IMR-90 (cell line): ENCODE results near the gene MAP4K1. TPM values are rescaled to one million over a fixed set of nuclear protein-coding genes. Genes with fewer than 3 reads are reported as not detected.
A peak's percentile ranks its signal among the peaks of the same experiment; 100 is the strongest.

Experiments used
- ATAC-seq: fragments of 200-7000 bp; cut with Tn5 transposase; 2 replicates; pipeline ENCODE4 v1.9.1; 2020; ENCODE audit warnings: low read depth, mild to moderate bottlenecking, moderate library complexity
- BruUV-seq: library from RNA; stranded (reverse); fragments of 400-500 nt; replicated peaks from 2 replicates; lab custom pipeline; 2021; lab: Mats Ljungman, UMichigan
- CTCF ChIA-PET: fragments of 300-600 bp; formaldehyde crosslinking; extraction: SDS; loops from one replicate; lab custom pipeline; 2021; ENCODE audit warnings: antibody characterized with exemption; lab: Yijun Ruan, JAX
- POLR2A ChIA-PET: fragments of 300-600 bp; sonication (Branson Sonifier 250); formaldehyde crosslinking; loops from one replicate; lab custom pipeline; 2022; ENCODE audit warnings: antibody characterized with exemption; ENCODE audit not compliant: unreplicated experiment; lab: Charles Lee
- DNase-seq: peaks from one replicate; pipeline ENCODE4 v3.0.0; 2013
- H2AFZ ChIP-seq: replicated peaks from 2 replicates; pipeline ENCODE3; 2013; ENCODE audit warnings: low read length, mild to moderate bottlenecking; ENCODE audit not compliant: poor library complexity
- H2AK5ac ChIP-seq: 2 replicates; pipeline ENCODE4 v1.6.1; 2013; ENCODE audit warnings: low read depth, low read length, inconsistent platforms
- H2AK9ac ChIP-seq: replicated peaks from 2 replicates; pipeline ENCODE3; 2013; ENCODE audit warnings: mild to moderate bottlenecking, low read depth, low read length, moderate library complexity; ENCODE audit not compliant: poor library complexity
- H2BK120ac ChIP-seq: 2 replicates; pipeline ENCODE4 v1.6.1; 2013; ENCODE audit warnings: low read depth, low read length, inconsistent platforms
- H2BK15ac ChIP-seq: 3 replicates; pipeline ENCODE4 v1.6.1; 2013; ENCODE audit warnings: low read depth, low read length, inconsistent platforms
- H2BK20ac ChIP-seq: 2 replicates; pipeline ENCODE4 v1.6.1; 2013; ENCODE audit warnings: low read depth, mild to moderate bottlenecking, inconsistent platforms, low read length, moderate library complexity
- H2BK5ac ChIP-seq: 2 replicates; pipeline ENCODE4 v1.6.1; 2013; ENCODE audit warnings: mild to moderate bottlenecking, low read depth, low read length, inconsistent platforms; ENCODE audit not compliant: poor library complexity, severe bottlenecking
- H3K14ac ChIP-seq: replicated peaks from 2 replicates; pipeline ENCODE4 v1.6.1; 2013; ENCODE audit warnings: low read depth, low read length, inconsistent platforms
- H3K18ac ChIP-seq: 2 replicates; pipeline ENCODE4 v1.6.1; 2013; ENCODE audit warnings: low read depth, low read length, control low read depth
- H3K23ac ChIP-seq: 2 replicates; pipeline ENCODE4 v1.6.1; 2013; ENCODE audit warnings: low read depth, low read length, inconsistent platforms
- H3K27ac ChIP-seq: 2 replicates; pipeline ENCODE4 v1.5.1; 2013; ENCODE audit warnings: mild to moderate bottlenecking, control low read depth, low read length; ENCODE audit not compliant: insufficient read depth
- H3K27me3 ChIP-seq: 2 replicates; pipeline ENCODE4 v1.6.1; 2013; ENCODE audit warnings: low read length; ENCODE audit not compliant: control insufficient read depth, insufficient read depth
- H3K36me3 ChIP-seq: 2 replicates; pipeline ENCODE4 v1.6.1; 2013; ENCODE audit warnings: low read length, mixed read lengths; ENCODE audit not compliant: control insufficient read depth, insufficient read depth
- H3K4ac ChIP-seq: 2 replicates; pipeline ENCODE4 v1.6.1; 2013; ENCODE audit warnings: low read depth, low read length, inconsistent platforms
- H3K4me1 ChIP-seq: 2 replicates; pipeline ENCODE4 v1.6.1; 2013; ENCODE audit warnings: low read length, mixed read lengths; ENCODE audit not compliant: control insufficient read depth, insufficient read depth
- H3K4me2 ChIP-seq: 2 replicates; pipeline ENCODE4 v1.6.1; 2013; ENCODE audit warnings: low read depth, mild to moderate bottlenecking, control low read depth, low read length, moderate library complexity
- H3K4me3 ChIP-seq: 2 replicates; pipeline ENCODE4 v1.5.1; 2013; ENCODE audit warnings: low read depth, mild to moderate bottlenecking, control low read depth, low read length, moderate library complexity; ENCODE audit not compliant: insufficient read depth
- H3K56ac ChIP-seq: 2 replicates; pipeline ENCODE4 v1.6.1; 2013; ENCODE audit warnings: low read length, inconsistent platforms; ENCODE audit not compliant: insufficient read depth; ENCODE audit errors: extremely low read depth
- H3K79me1 ChIP-seq, 2 experiments: 2 replicates each; pipeline ENCODE4 v1.6.1; 2013; ENCODE audit warnings: low read length in 2 of 2, inconsistent platforms in 1 of 2, low read depth in 1 of 2
- H3K9ac ChIP-seq: 2 replicates; pipeline ENCODE4 v1.6.1; 2013; ENCODE audit warnings: low read depth, low read length, control low read depth
- H3K9me1 ChIP-seq: 2 replicates; pipeline ENCODE4 v1.6.1; 2013; ENCODE audit warnings: low read length, inconsistent platforms; ENCODE audit not compliant: insufficient read depth
- H3K9me3 ChIP-seq: 2 replicates; pipeline ENCODE4 v1.6.1; 2013; ENCODE audit warnings: low read length; ENCODE audit not compliant: control insufficient read depth, insufficient read depth
- H4K20me1 ChIP-seq: 2 replicates; pipeline ENCODE4 v1.6.1; 2013; ENCODE audit warnings: low read length, inconsistent platforms; ENCODE audit not compliant: insufficient read depth
- H4K5ac ChIP-seq: 2 replicates; pipeline ENCODE4 v1.6.1; 2013; ENCODE audit warnings: mild to moderate bottlenecking, low read depth, low read length, control low read depth
- H4K8ac ChIP-seq, 2 experiments: 2 replicates each; pipeline ENCODE4 v1.6.1; 2013; ENCODE audit warnings: low read depth in 2 of 2, low read length in 2 of 2, control low read depth in 1 of 2, inconsistent platforms in 1 of 2
- H4K91ac ChIP-seq: 2 replicates; pipeline ENCODE4 v1.6.1; 2013; ENCODE audit warnings: low read depth, low read length, inconsistent platforms; ENCODE audit not compliant: insufficient read depth
- CEBPB ChIP-seq: IDR thresholded peaks from 2 replicates; pipeline ENCODE4 v1.6.1; 2012; ENCODE audit warnings: low read depth, low read length, improper control_type of control experiment
- MAFK ChIP-seq: IDR thresholded peaks from 2 replicates; pipeline ENCODE4 v1.6.1; 2012; ENCODE audit warnings: low read depth, low read length, improper control_type of control experiment
- MXI1 ChIP-seq: IDR thresholded peaks from 2 replicates; pipeline ENCODE4 v1.6.1; 2012; ENCODE audit warnings: low read depth, mild to moderate bottlenecking, low read length, moderate library complexity, borderline replicate concordance
- NFE2L2 ChIP-seq: fragments of 150-350 bp; IDR thresholded peaks from 2 replicates; pipeline ENCODE4 v1.6.1; 2016; ENCODE audit warnings: low read depth, mild to moderate bottlenecking, low read length
- POLR2A ChIP-seq: IDR thresholded peaks from 2 replicates; pipeline ENCODE4 v1.6.1; 2012; ENCODE audit warnings: mild to moderate bottlenecking, low read depth, low read length
- RAD21 ChIP-seq: IDR thresholded peaks from 2 replicates; pipeline ENCODE4 v1.6.1; 2012; ENCODE audit warnings: low read length, improper control_type of control experiment
- RCOR1 ChIP-seq: IDR thresholded peaks from 2 replicates; pipeline ENCODE4 v1.6.1; 2012; ENCODE audit warnings: mild to moderate bottlenecking, low read length, improper control_type of control experiment; ENCODE audit not compliant: insufficient replicate concordance
- RFX5 ChIP-seq: IDR thresholded peaks from 2 replicates; pipeline ENCODE4 v1.8.0; 2012; ENCODE audit warnings: low read depth, mild to moderate bottlenecking, low read length, moderate library complexity
- SMC3 ChIP-seq: fragments of 150-350 bp; IDR thresholded peaks from 2 replicates; pipeline ENCODE4 v1.6.1; 2016; ENCODE audit warnings: low read depth, mild to moderate bottlenecking, antibody characterized with exemption, low read length, moderate library complexity
- WGBS, 2 experiments: methylation state at CpG; one replicate each; pipeline versions ENCODE4 v1.1.5 to v1.1.7; 2013; ENCODE audit warnings: missing lambda C conversion rate in 2 of 2; ENCODE audit not compliant: insufficient read length in 1 of 2; ENCODE audit errors: extremely low coverage in 2 of 2; 5-methylcytosine and 5-hydroxymethylcytosine counted together
- dilution Hi-C: fragments of 300-500 bp; cut with HindIII; formaldehyde crosslinking; loops from one replicate; pipeline ENCODE4 v1.14.3; 2018; ENCODE audit warnings: low sequenced_read_pairs; ENCODE audit not compliant: unreplicated experiment
- in situ Hi-C: fragments of 300-500 bp; cut with MboI; formaldehyde crosslinking; loops from 3 replicates; pipeline ENCODE4 v1.14.3; 2019; ENCODE audit warnings: low sequenced_read_pairs, inconsistent platforms, mixed read lengths
- intact Hi-C: fragments of 100-400 bp; cut with micrococcal nuclease; formaldehyde crosslinking; loops from 2 replicates; pipeline ENCODE4 v1.10.0; 2022
- polyA plus RNA-seq, 3 experiments: library from polyadenylated mRNA; depleted of rRNA; stranded (reverse); fragments of >200 nt; gene quantifications; 2 replicates each; pipeline ENCODE4 v1.2.3, GENCODE V29; 2012; ENCODE audit warnings: low replicate concordance in 1 of 3
- total RNA-seq: library from RNA; depleted of rRNA; stranded (reverse); fragments of >200 nt; gene quantifications from 2 replicates; pipeline ENCODE4 v1.2.3, GENCODE V29; 2012

Gene MAP4K1
- total and polyA plus RNA-seq, 2 of the 4 experiments (the other 2 are of a cell fraction), result 0.22 TPM; not detected in 1

DNA sequence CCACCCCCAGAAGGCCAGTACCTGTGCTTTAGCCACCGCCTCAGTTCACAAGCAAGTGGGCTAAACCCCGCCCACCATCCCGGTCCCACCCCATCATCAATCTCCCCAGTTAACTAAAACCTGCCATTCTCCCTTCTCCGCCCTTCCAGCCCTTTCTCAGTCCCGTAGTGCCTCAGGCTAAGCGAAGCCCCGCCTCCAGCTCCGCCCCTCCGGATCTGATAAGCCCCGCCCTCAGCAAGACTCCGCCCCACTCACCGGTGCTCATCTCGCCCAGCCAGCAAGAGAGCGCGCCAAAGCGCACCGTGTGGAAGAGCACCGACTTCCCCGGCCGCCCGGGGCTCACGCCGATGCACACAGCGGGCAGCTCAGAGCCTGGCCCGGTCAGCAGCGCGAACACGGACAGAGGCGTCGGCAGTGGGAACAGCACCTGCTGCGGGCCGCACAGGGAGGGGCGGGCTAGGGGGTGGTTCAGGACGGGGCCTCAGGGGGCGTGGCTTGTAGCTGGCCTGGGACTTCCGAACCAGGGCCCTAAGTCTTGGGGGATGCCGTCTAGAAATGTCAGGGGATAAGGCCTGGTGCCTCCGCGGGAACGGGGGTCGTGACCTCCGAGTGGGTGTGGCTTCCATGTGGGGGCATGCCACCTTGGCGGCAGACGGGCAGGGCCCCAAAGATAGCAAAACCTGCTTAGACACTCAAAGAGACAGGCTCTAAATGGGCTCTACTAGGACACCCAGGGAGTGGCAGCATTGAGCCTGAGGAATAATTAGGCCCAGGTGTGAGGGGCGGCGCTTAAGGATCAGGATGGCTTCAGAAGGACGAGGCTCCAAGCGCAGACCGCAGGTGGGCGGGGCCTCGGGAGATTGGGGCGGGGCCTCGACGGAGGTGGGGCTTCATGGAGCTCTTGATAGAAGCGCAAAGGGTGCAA is 21.4 kb downstream of the MAP4K1 start:
- no TSS peak for BruUV-seq
- no peak overlapping the region for H3K56ac ChIP-seq
- DNase-seq, result no peak
- H3K4me1 ChIP-seq, result no peaks in the 10 kb centered on the region
- no peak overlapping the region for H3K4me3 ChIP-seq
- no peaks in the 10 kb centered on the region for H3K9me1 ChIP-seq
- no peaks in the 10 kb centered on the region for H3K9me3 ChIP-seq
- 4% methylated on average over 29 of the region's 55 CpGs; no CpG with 5 or more reads in 1 of the 2 experiments for WGBS, 2 experiments
- no peak overlapping the region for H2BK15ac ChIP-seq
- H3K36me3 ChIP-seq, result no peaks in the 10 kb centered on the region
- no peaks in the 10 kb centered on the region for H4K20me1 ChIP-seq
- peak overlapping the region; percentile 40; the same call in 1 of the 2 replicates for H3K4me2 ChIP-seq
- peak overlapping the region; percentile 81 for H2AFZ ChIP-seq
- in situ Hi-C loops, result no loop called here
- H4K5ac ChIP-seq, result no peak overlapping the region
- H3K9ac ChIP-seq, result no peak overlapping the region
- intact Hi-C loops, result no loop called here
- no peak for ATAC-seq
- H3K27ac ChIP-seq, result no peak overlapping the region
- no peak overlapping the region for H3K23ac ChIP-seq
- no peak overlapping the region for H4K8ac ChIP-seq
- H2AK9ac ChIP-seq, result peak overlapping the region; percentile 16
- dilution Hi-C loops, result no loop called here
- H2AK5ac ChIP-seq, result no peak overlapping the region
- no peak overlapping the region for H3K18ac ChIP-seq
- no peak overlapping the region for H3K4ac ChIP-seq
- no peak overlapping the region for H2BK5ac ChIP-seq
- H2BK20ac ChIP-seq, result no peak overlapping the region
- H3K79me1 ChIP-seq, result no peaks in the 10 kb centered on the region
- no peak overlapping the region for H4K91ac ChIP-seq
- ChIA-PET CTCF (no interaction called here), POLR2A (no interaction called here)
- H3K14ac ChIP-seq, result no peak overlapping the region
- TF ChIP-seq RAD21, result no peak
- TF ChIP-seq SMC3, result no peak
- no peak for TF ChIP-seq MXI1
- TF ChIP-seq RCOR1, result no peak
- no peak for TF ChIP-seq NFE2L2
- TF ChIP-seq MAFK, result no peak
- no peak for TF ChIP-seq CEBPB
- no peak for TF ChIP-seq POLR2A
- TF ChIP-seq RFX5, result no peak
- H3K27me3 ChIP-seq, result peaks cover 2% of the 10 kb centered on the region
- H2BK120ac ChIP-seq, result no peak overlapping the region
